Tibial nerve (tissue), 3 donors: Measurements from ENCODE around the gene MICAL2.

Experiments used
- POLR2A ChIP-seq, 2 donors: fragments of 450-650 bp; IDR thresholded peaks; one replicate each; pipeline ENCODE4 v1.6.1; 2017; ENCODE audit warnings: antibody characterized with exemption in 2 of 2, mild to moderate bottlenecking in 2 of 2, moderate library complexity in 2 of 2
- TF ChIP-seq, protein P1 (sequence below), 5 experiments: fragments of 200-600 bp in 3 of 5; fragments of 450-650 bp in 2 of 5; sonication (generic) in 3 of 5; IDR thresholded peaks; one replicate each; pipeline ENCODE4 v1.5.1; 2016 to 2019; ENCODE audit warnings: antibody characterized with exemption in 5 of 5, mild to moderate bottlenecking in 3 of 5, moderate library complexity in 2 of 5

DNA sequence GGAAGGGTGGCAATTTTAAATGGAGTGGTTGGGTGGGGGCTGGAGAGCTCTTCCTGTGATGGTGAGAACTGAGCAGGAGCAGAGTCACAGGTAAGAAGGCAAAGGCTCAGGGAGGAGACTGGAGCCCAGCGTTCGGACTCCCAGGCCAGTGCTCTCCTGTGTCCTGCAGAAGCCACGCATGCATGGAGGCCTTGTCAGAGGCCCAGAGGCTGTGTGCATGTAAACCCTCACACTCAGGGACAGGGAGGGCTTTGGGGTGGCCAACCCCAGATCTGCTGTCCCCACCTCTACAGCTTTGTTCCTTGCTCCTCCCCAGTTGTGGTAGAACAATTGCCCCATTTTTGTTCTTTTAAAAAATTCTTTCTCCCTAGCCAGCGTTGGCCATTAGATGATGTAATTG lies 136.6 kb downstream of the MICAL2 start:
- TF ChIP-seq, protein P1, sequence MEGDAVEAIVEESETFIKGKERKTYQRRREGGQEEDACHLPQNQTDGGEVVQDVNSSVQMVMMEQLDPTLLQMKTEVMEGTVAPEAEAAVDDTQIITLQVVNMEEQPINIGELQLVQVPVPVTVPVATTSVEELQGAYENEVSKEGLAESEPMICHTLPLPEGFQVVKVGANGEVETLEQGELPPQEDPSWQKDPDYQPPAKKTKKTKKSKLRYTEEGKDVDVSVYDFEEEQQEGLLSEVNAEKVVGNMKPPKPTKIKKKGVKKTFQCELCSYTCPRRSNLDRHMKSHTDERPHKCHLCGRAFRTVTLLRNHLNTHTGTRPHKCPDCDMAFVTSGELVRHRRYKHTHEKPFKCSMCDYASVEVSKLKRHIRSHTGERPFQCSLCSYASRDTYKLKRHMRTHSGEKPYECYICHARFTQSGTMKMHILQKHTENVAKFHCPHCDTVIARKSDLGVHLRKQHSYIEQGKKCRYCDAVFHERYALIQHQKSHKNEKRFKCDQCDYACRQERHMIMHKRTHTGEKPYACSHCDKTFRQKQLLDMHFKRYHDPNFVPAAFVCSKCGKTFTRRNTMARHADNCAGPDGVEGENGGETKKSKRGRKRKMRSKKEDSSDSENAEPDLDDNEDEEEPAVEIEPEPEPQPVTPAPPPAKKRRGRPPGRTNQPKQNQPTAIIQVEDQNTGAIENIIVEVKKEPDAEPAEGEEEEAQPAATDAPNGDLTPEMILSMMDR (IDR thresholded peaks at IDR 0.05), result no peak
- TF ChIP-seq POLR2A (IDR thresholded peaks at IDR 0.05), result no peak
